Activated CD4-positive, alpha-beta memory T cell treated with anti-CD3 and anti-CD28 coated beads for 36 hours (primary cell): ENCODE data around the gene ADARB2. TPM values are rescaled to one million over a fixed set of nuclear protein-coding genes. Genes with fewer than 3 reads are reported as not detected.
"Not testable (repeated sequence)": the region's sequence is repeated elsewhere in the genome, so short reads cannot be mapped to it uniquely, and the experiment has no call there.

Source experiments
- CTCF ChIA-PET: fragments of 350-600 bp; sonication (Branson Sonifier 250); formaldehyde crosslinking; loops from one replicate; lab custom pipeline; 2021; ENCODE audit warnings: antibody characterized with exemption, inconsistent platforms; lab: Charles Lee
- POLR2A ChIA-PET: fragments of 350-600 bp; sonication (Branson Sonifier 250); formaldehyde crosslinking; loops from one replicate; lab custom pipeline; 2021; ENCODE audit warnings: antibody characterized with exemption; lab: Charles Lee
- DNase-seq: peaks from one replicate; pipeline ENCODE4 v3.0.0-alpha.2; 2020
- H3K27ac Mint-ChIP-seq: one replicate; pipeline ENCODE4 v1.8.0; 2021; ENCODE audit warnings: mixed read lengths
- H3K27me3 Mint-ChIP-seq: one replicate; pipeline ENCODE4 v1.8.0; 2021; ENCODE audit warnings: mixed read lengths
- H3K36me3 Mint-ChIP-seq: one replicate; pipeline ENCODE4 v1.8.0; 2021; ENCODE audit warnings: mixed read lengths
- H3K4me1 Mint-ChIP-seq: one replicate; pipeline ENCODE4 v1.8.0; 2021; ENCODE audit warnings: low read depth, mixed read lengths
- H3K4me3 Mint-ChIP-seq: one replicate; pipeline ENCODE4 v1.8.0; 2021; ENCODE audit warnings: mild to moderate bottlenecking, mixed read lengths
- H3K9me3 Mint-ChIP-seq: one replicate; pipeline ENCODE4 v1.8.0; 2021; ENCODE audit warnings: mixed read lengths
- intact Hi-C: fragments of 100-400 bp; cut with micrococcal nuclease; formaldehyde crosslinking; loops from one replicate; pipeline ENCODE4 v1.15.1; 2023
- total RNA-seq, 2 experiments: library from RNA; stranded (reverse); gene quantifications; one replicate each; pipeline ENCODE4 v1.2.3, GENCODE V29; 2021

Gene ADARB2
- total RNA-seq, 2 experiments from 2014 or later = 2.2 TPM

DNA sequence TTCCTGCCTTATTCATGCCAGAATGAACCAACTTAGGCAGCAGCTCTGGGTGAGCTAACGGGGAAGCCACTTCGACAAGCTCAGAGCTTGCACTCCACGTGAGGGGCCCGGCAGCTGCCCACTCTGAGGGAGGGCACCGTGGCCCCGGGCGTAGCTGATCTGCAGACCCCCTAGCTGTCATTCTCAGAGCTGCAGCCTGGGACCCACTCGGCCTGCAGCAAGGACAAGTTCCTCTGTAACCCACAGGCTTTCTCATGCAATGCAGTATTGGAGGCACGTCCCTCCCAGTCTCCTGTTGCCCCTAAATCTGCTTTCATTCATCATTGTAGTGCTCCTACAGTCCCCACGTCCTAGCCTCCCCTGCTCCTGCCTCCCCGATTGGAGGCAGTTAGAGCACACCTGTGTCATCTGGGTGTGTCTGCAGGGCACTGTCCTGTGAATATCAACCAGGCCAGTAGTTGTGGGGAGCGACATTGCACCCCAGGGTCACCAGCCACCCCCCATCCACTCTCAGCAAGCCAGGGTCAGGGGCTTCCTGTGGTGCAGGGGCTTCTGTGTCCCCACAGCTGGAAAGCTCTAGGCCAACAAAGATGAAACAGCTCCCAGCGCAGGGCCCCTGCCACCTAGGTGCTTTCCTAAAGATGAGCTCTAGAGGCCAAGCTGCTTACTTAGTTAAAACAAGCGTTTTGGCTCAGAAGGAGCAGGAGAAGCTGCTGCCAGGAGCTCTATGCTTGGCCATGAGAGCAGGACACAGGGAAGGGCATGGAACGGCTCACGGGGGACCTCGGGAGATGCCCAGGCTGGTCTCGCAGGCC, 333.6 kb downstream of the ADARB2 start:
- Mint-ChIP-seq H3K9me3 (no peaks in the 10 kb centered on the region), H3K27me3 (peaks cover 6% of the 10 kb centered on the region), H3K36me3 (no peaks in the 10 kb centered on the region), H3K27ac (no peak overlapping the region), H3K4me3 (no peak overlapping the region), H3K4me1 (no peaks in the 10 kb centered on the region)
- ChIA-PET POLR2A (no interaction called here), CTCF (interaction anchor here (0.8 to 3.5 kb wide), 2 partner anchors 16 to 35 kb away, joined by 3 to 15 read pairs; no protein-coding TSS in a partner anchor)
- DNase-seq = no peak
- intact Hi-C loops = no loop called here

DNA sequence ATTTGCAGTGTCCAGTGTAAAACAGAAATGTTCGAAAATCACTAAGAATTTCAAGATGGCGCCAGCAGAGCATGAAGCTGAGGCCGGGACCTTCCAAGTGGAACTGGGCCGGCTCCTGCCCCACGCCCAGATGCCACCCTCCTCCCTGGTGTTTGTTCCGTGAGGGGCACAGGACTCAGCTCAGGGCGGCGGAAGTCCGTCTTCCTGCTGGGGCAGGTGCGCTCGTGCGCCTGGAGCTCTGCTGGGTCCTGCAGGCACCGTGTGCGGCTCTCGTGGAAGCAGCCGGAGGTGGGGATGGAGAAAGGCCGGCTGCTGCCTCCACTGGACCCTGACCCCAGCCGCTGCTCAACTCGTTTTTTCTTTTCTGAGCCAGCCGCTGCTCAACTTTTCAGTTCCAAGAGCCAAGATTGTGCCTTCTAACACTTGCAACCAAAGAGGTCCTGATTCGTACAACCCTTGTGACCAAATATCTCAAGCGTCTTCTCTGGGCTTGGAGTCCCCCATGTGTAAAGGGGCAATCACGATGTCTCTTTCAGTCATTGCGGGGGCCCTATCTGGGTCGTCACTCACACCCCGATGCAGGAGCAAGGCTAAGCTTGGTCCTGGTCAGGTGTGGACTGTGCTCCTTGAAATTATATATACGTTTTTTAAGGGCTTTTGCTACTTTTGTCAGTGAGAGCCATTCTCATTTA, 334.4 kb downstream of the ADARB2 start:
- Mint-ChIP-seq H3K36me3 (no peaks in the 10 kb centered on the region), H3K4me1 (no peaks in the 10 kb centered on the region), H3K27ac (no peak overlapping the region), H3K9me3 (no peaks in the 10 kb centered on the region), H3K4me3 (no peak overlapping the region), H3K27me3 (peaks cover 6% of the 10 kb centered on the region)
- CTCF ChIA-PET = interaction anchor here (0.8 to 3.5 kb wide), 2 partner anchors 17 to 34 kb away, joined by 3 to 15 read pairs; no protein-coding TSS in a partner anchor
- DNase-seq = no peak
- POLR2A ChIA-PET = no interaction called here
- intact Hi-C loops = no loop called here

DNA sequence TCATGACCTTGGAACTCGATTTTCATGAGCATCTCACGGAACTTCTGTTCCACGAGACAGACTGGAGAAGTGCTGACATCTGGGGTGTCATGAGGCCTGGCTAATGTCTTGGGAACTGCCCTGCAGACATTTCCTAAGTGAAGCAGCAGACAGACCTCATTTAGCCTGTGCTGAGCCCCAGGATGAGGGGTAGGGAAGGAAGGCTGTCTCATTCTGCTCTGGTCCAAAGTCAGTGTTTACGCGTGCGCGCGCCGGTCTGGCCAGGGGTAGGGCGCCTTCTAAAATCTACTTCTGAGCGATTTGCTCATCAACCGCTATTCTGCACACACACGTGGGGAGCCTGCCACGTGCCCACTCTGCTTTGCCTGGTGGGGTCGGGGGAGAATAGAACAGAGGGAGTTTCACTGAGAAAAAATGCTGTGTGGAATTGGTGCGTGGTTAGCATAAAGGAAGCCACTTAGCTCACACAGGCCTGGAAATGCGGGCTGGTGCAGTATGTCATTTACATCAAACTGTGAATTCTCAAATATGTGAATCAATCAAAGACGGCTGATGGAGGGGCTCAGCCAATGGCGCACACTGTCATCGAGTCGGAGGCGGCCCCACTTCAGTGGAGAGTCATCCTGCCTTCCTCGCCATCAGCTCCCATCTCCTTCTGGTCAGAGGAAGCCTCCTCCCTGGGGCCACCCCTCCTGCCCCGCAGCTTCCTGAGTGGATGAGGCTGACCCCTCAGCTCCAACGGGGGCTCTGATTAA, 335.1 kb downstream of the ADARB2 start:
- H3K27me3 Mint-ChIP-seq = peaks cover 6% of the 10 kb centered on the region
- DNase-seq = no peak

DNA sequence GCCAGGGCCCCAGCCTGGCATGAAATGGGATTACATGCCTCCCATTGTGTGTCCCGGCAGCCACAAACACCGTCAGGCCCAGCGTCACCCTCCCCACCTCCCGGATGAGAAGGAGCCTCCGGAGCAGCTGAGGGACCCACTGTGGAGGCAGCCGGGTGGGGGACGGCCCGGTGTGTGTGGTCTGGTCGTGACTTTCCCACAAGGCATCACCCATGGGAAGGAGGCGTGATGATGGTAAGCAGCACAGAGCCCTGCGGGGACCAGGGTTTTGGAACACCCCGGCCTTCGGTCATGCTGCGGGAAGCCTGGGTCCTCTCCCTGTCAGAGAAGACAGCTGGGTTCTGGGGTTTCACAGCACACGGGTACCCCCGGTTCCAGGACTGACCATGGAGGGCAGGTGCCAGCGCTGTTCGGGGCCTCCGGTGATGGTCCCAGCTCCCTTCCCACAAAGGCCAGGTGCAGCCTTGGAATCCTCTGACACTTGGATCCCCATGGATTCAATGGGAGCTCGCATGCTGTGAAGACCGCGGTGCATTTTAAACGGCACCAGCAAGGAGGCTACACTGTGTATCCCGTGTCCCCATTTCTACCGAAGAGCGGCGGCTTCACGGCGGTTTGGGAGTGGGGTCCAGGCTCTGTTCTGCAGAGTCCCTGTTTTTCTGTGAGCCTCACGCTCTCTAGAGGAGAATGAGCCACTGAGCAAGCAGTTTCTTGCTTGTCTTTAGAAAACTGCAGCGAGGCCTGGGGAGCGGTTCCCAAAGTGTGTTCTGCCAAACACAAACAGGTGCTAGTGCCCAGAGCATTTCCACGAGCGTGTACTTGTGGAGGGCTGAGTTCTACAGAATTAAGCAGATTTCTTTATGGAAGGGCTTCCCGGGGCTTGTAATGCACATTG, 336.0 kb downstream of the ADARB2 start:
- POLR2A ChIA-PET = no interaction called here

More for the DNA sequence above, 335.1 kb downstream of the ADARB2 start:
- Mint-ChIP-seq H3K4me1 (no peaks in the 10 kb centered on the region), H3K4me3 (no peak overlapping the region), H3K9me3 (no peaks in the 10 kb centered on the region), H3K27ac (no peak overlapping the region), H3K36me3 (no peaks in the 10 kb centered on the region)
- ChIA-PET CTCF (no interaction called here), POLR2A (no interaction called here)
- intact Hi-C loops = no loop called here

DNA sequence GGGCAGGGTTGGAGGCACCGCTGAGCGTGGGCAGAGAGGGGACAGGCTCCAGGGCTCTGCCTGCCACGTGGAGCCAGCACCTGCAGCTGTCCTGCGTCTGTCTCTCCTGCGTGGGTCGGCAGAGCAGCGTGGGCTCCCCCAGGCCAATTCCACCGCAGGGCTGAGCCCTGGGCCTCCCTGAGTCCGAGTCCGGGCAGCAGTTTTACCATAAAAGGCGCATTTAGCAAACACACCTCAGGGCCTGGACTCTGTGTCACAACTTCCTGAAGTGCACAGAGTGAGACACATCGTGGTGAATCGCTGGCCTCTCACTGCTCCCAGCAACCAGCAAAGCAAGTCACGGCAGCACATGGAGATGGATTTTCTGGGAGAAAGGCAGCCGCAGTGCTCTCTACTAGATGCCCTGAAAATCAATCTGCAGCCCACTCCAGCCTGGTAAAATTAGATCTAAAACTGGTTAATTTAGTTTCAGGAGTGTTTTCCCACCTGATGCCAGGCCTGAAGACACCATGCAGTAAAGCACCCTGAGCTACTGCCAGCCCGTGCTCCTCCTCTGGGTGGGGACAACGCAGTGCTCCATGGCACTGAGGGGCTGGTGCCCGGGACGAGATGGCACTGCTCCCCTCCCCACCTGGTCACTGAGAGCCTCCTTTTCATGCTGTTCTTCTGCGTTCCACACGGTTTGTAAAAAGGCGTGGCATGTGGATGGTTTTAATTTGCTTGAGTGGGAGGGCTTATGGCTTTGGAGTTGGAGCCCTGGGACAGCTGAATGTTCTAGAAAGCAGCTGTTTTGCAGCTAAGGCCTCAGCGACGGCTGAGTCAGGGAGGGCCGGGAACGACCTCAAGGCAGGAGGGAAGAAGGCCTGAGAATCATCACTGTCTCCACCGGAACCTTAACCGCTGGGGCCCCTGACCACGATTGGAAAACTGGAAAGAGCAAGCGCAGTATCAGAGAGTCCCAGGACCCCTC, 336.9 kb downstream of the ADARB2 start:
- Mint-ChIP-seq H3K4me3 (no peak overlapping the region), H3K27ac (no peak overlapping the region), H3K27me3 (peaks cover 3% of the 10 kb centered on the region), H3K9me3 (no peaks in the 10 kb centered on the region), H3K4me1 (no peaks in the 10 kb centered on the region), H3K36me3 (no peaks in the 10 kb centered on the region)
- no peak for DNase-seq
- ChIA-PET POLR2A (no interaction called here), CTCF (interaction anchor here (0.6 kb wide), 1 partner anchor 179 kb away, joined by 3 read pairs; no protein-coding TSS in a partner anchor)
- intact Hi-C loops = no loop called here

More for the DNA sequence above, 336.0 kb downstream of the ADARB2 start:
- intact Hi-C loops = no loop called here
- H3K27me3 Mint-ChIP-seq = peaks cover 6% of the 10 kb centered on the region
- H3K9me3 Mint-ChIP-seq = no peaks in the 10 kb centered on the region
- H3K4me1 Mint-ChIP-seq = no peaks in the 10 kb centered on the region
- H3K4me3 Mint-ChIP-seq = no peak overlapping the region
- no peak overlapping the region for H3K27ac Mint-ChIP-seq
- no peak for DNase-seq
- CTCF ChIA-PET = interaction anchor here (0.6 kb wide), 1 partner anchor 178 kb away, joined by 3 read pairs; no protein-coding TSS in a partner anchor
- no peaks in the 10 kb centered on the region for H3K36me3 Mint-ChIP-seq

DNA sequence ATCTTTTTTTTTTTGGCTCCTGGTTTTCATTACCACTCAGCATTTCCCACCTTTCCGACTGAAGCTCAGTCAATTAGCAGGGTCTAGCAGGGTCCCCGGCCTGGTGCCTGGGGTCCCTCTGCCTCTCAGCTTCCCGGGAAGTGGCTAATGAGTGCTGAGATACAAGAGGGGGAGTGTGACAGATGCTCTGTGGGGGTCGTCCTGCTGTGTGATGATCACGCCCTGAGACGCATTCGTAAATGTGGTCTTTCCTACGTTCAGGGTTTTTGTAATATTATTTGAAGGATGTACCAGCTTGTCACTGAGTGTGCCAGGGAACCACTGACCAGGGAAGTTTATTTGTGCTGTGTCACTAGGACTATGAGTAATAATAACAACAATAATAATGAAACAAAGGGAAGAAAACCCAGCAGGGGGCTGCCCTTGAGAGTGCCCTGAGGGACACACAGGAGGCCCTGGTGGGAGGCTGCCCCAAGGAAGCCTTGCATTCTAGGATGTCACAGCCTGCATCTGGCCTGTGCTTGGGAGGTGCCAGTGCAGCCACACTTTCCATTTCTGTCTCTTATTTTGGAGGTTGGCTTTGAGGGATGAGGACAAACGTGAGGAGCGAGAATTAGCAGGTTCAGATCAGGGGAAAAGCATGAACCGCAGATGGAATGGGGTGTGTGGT, 337.8 kb downstream of the ADARB2 start:
- intact Hi-C loops = no loop called here
- POLR2A ChIA-PET = no interaction called here
- DNase-seq = no peak
- no peak overlapping the region for H3K4me3 Mint-ChIP-seq
- H3K4me1 Mint-ChIP-seq = no peaks in the 10 kb centered on the region
- no peaks in the 10 kb centered on the region for H3K9me3 Mint-ChIP-seq
- CTCF ChIA-PET = no interaction called here
- H3K27ac Mint-ChIP-seq = no peak overlapping the region
- H3K36me3 Mint-ChIP-seq = no peaks in the 10 kb centered on the region
- H3K27me3 Mint-ChIP-seq = peaks cover 3% of the 10 kb centered on the region

DNA sequence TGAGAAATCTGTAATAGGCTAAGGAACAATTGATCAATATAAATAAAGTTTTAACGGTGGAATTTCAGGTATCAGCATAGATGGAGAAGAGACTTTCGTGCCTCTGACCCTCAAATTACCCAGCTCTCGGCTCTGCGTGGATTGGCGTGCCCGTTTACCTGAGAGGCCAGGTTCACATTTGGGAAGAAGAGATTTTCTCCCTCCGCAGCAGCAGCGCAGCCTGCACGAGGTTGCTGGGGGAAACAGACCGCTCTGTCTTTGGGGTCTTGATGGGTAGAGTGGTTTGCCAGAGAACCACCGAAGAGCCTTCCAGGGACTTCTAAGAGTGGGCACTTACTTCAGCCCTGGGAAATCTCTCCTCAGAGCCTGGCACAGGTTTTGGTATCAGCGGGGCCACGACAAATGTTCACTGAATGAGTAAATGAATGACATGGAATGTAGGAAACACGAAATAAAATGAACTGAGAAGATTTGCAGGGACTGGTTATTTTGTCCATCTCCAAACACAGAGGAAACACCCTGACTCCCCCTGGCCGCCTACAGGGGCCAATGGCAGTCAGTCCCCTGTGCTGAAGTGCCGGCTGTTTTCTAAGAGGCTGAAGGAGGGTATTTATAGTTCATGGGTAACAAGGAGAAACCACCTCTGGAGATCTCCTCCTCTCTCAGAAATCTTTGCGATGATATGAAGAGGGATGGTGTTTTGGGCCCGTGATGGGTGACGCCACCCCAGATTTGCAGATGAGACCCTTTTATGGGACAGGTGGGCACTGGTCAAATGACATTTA, 338.5 kb downstream of the ADARB2 start:
- CTCF ChIA-PET = no interaction called here
- POLR2A ChIA-PET = no interaction called here
- DNase-seq = no peak
- Mint-ChIP-seq H3K36me3 (no peaks in the 10 kb centered on the region), H3K27me3 (peaks cover 3% of the 10 kb centered on the region), H3K9me3 (no peaks in the 10 kb centered on the region), H3K4me3 (no peak overlapping the region), H3K27ac (no peak overlapping the region), H3K4me1 (no peaks in the 10 kb centered on the region)
- intact Hi-C loops = no loop called here

DNA sequence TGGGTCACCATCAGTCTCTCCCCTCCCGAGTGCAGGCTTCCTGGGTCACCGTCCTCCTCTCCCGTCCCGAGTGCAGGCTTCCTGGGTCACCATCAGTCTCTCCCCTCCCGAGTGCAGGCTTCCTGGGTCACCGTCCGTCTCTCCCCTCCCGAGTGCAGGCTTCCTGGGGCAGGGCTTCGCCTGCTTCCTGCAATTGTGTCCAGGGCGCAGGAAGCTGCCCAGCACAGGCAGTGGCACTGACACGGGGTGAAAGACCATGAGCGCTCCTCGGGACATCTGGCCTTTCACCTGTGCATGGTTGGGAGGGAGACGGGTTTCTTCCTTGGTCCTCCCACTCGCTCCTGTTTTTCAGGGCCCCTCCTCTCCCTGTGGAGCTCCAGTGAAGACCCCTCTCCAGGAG, 339.2 kb downstream of the ADARB2 start:
- H3K4me3 Mint-ChIP-seq, H3K27me3 Mint-ChIP-seq, POLR2A ChIA-PET, DNase-seq, H3K36me3 Mint-ChIP-seq, H3K27ac Mint-ChIP-seq, CTCF ChIA-PET, H3K4me1 Mint-ChIP-seq, H3K9me3 Mint-ChIP-seq, intact Hi-C loops: not testable (repeated sequence)

DNA sequence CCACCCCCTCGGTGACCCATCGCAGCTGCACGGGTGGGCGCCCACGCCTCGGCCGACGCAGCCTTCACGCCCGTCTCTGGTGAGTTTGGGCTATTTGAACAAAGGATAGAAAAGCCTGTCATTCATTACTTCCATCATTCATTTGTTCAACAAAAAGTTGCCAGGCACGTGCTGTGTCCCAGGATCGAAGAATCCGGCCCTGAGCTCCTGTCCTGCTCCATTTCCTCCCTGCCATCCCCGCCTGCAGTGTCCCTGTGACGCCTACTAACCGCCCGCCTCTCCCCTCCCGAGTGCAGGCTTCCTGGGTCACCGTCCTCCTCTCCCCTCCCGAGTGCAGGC, 341.1 kb downstream of the ADARB2 start:
- CTCF ChIA-PET = no interaction called here
- DNase-seq = no peak
- Mint-ChIP-seq H3K27me3 (peaks cover 3% of the 10 kb centered on the region), H3K4me3 (no peak overlapping the region), H3K4me1 (no peaks in the 10 kb centered on the region), H3K9me3 (no peaks in the 10 kb centered on the region), H3K36me3 (no peaks in the 10 kb centered on the region), H3K27ac (no peak overlapping the region)
- intact Hi-C loops = no loop called here
- POLR2A ChIA-PET = no interaction called here
